Fibroblast of pulmonary artery (primary cell): ENCODE results near the gene UNC5CL.

Experiments
- DNase-seq: peaks from one replicate; pipeline ENCODE4 v3.0.0-alpha.2; 2010; ENCODE audit warnings: low read depth
- H3K4me3 ChIP-seq: replicated peaks from 2 replicates; pipeline ENCODE4 v1.5.1; 2011; ENCODE audit warnings: low read depth, mild to moderate bottlenecking, control low read depth, low read length, moderate library complexity
- CTCF ChIP-seq: IDR thresholded peaks from 2 replicates; pipeline ENCODE4 v1.5.1; 2011; ENCODE audit warnings: mild to moderate bottlenecking, control low read depth, low read length, inconsistent platforms; ENCODE audit errors: missing control alignments

The UNC5CL gene

DNA sequence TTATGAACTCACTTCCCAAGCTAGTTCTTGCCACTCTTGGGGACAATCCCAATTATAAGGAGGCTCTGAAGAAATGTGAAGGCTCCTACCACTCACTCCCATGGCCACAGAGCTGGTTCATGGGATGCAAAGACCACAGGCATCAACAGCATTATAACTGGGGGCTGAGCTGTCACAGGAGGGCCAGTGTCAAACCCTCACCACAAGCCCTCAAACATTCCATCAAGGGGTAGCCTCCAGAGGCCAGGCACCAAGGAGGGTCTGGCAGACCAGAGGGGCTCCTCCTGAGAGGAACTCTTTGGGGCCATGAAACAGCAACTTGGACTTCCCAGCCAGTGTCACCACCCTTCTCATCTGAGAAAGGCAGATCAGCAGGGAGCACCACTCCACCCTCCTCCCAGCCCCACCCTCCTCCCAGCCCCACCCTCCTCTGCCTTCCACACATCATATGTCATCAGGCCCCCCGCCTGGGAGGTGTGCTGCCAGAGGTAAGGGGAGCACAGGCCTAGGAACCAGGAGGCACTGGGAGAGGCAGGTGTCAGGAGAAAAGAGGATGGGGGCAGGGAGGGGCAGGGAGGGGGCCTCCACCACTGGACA, 2.0 kb upstream of the UNC5CL start:
- no peak overlapping the region for H3K4me3 ChIP-seq
- DNase-seq: no peak
- no peak for TF ChIP-seq CTCF

- DNase-seq: peak; percentile 14
- no peak overlapping the region for H3K4me3 ChIP-seq
- TF ChIP-seq CTCF: no peak
Observed at GRCh38 chr6:41040101-41040939, 1.3 kb upstream of the UNC5CL start.

GRCh38 chr6:41038205-41038604, 816 bp downstream of the UNC5CL start:
- no peak for TF ChIP-seq CTCF

DNA sequence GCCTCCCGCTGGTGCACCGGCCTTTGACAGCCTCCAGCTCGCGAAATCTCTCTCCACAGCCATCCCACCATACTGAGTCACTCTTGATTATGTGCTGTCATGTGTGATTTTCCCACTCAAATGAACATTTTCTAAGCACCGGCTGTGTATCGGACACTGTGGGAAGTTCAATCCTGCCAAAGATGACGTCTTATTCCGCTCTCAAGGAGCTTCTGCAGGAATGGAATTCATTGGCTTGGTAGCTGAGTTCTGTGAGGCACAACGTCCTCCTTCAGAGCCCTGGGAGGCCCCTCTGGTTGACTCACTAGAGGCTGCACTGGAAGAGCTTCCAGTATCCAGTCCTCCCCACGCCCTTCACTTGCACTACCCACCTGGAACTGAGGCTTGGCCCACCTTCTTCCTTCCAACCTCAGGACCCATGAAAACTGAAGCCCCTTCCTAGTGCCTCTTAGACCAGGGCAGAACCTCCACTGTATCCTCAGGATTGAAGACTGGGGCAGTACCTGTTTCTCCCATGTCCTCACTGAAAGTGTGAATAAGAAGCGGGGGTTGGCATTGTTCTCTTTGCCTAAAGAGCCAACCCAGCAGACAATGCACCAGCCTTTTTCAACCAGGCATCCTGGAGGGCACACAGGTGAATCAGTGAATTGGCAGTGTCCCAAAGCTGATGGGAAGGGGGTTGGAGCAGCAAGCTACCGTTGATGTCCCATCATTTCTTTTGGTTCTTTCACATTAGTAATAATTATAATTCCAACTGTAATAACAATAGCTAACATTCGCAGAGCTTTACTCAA, 1.7 kb downstream of the UNC5CL start:
- peak; percentile 41 for DNase-seq
- H3K4me3 ChIP-seq: no peak overlapping the region
- TF ChIP-seq CTCF: no peak

More at GRCh38 chr6:41038205-41038604, 816 bp downstream of the UNC5CL start:
- no peak for DNase-seq
- no peak overlapping the region for H3K4me3 ChIP-seq

- TF ChIP-seq CTCF: no peak
- no peak for DNase-seq
- no peak overlapping the region for H3K4me3 ChIP-seq
Observed at GRCh38 chr6:41036601-41037000, 2.4 kb downstream of the UNC5CL start.

GRCh38 chr6:41036186-41036585, 2.8 kb downstream of the UNC5CL start:
- no peak for TF ChIP-seq CTCF
- no peak for DNase-seq
- no peak overlapping the region for H3K4me3 ChIP-seq
